ENCODE results near the gene TENT4A. TPM values are rescaled to one million over a fixed set of nuclear protein-coding genes. Genes with fewer than 3 reads are reported as not detected.

Gene TENT4A
- total RNA-seq, 1 donor from 2014 or later: 16.1 TPM

GRCh38 chr5:6759983-6760382, 46.8 kb downstream of the TENT4A start:
- no peak for TF ChIP-seq CTCF (conservative IDR thresholded peaks at IDR 0.05; ENCODE audit: low read depth, low read length)
- no peak overlapping the region for H3K4me3 ChIP-seq (ENCODE audit: low read depth, low read length)
- DNase-seq (ENCODE audit: low read depth): no peak

GRCh38 chr5:6760686-6761085, 47.5 kb downstream of the TENT4A start:
- no peak overlapping the region for H3K4me3 ChIP-seq (ENCODE audit: low read depth, low read length)
- no peak for TF ChIP-seq CTCF (conservative IDR thresholded peaks at IDR 0.05; ENCODE audit: low read depth, low read length)
- DNase-seq (ENCODE audit: low read depth): no peak

GRCh38 chr5:6761333-6761732, 48.1 kb downstream of the TENT4A start:
- H3K4me3 ChIP-seq (ENCODE audit: low read depth, low read length): no peak overlapping the region
- no peak for DNase-seq (ENCODE audit: low read depth)
- no peak for TF ChIP-seq CTCF (conservative IDR thresholded peaks at IDR 0.05; ENCODE audit: low read depth, low read length)

GRCh38 chr5:6762116-6762515, 48.9 kb downstream of the TENT4A start:
- no peak for DNase-seq (ENCODE audit: low read depth)
- H3K4me3 ChIP-seq (ENCODE audit: low read depth, low read length): no peak overlapping the region
- TF ChIP-seq CTCF (conservative IDR thresholded peaks at IDR 0.05; ENCODE audit: low read depth, low read length): no peak

GRCh38 chr5:6762697-6763096, 49.5 kb downstream of the TENT4A start:
- no peak for TF ChIP-seq CTCF (conservative IDR thresholded peaks at IDR 0.05; ENCODE audit: low read depth, low read length)
- DNase-seq (ENCODE audit: low read depth): no peak
- H3K4me3 ChIP-seq (ENCODE audit: low read depth, low read length): no peak overlapping the region

- no peak for DNase-seq (ENCODE audit: low read depth)
Observed at GRCh38 chr5:6763191-6763590, 50.0 kb downstream of the TENT4A start.

More at GRCh38 chr5:6763191-6763590, 50.0 kb downstream of the TENT4A start:
- no peak for TF ChIP-seq CTCF (conservative IDR thresholded peaks at IDR 0.05; ENCODE audit: low read depth, low read length)
- H3K4me3 ChIP-seq (ENCODE audit: low read depth, low read length): no peak overlapping the region

Measured in epithelial cell of proximal tubule (primary cell).